ENCODE measurements around the gene ATP2A2. TPM values are rescaled to one million over a fixed set of nuclear protein-coding genes. Genes with fewer than 3 reads are reported as not detected.
A peak's percentile ranks its signal among the peaks of the same experiment; 100 is the strongest.

Gene ATP2A2
- polyA plus RNA-seq, 1 experiment, result 139 TPM

GRCh38 chr12:110312581-110313360 is 31.7 kb downstream of the ATP2A2 start:
- Histone ChIP-seq H3K27me3 (ENCODE audit: control insufficient read depth, insufficient read depth, low read length) (no peaks in the 10 kb centered on the region), H3K9me3 (ENCODE audit: control insufficient read depth, insufficient read depth, low read length) (no peaks in the 10 kb centered on the region), H3K27ac (ENCODE audit: low read depth, low read length) (peak overlapping the region; percentile 47), H3K4me3 (ENCODE audit: low read depth, low read length) (no peak overlapping the region)
- POLR2A ChIA-PET, result interaction anchor here (0.5 to 1.1 kb wide), 4 partner anchors 9 to 32 kb away, joined by 3 to 7 read pairs (median 4); partner anchors contain the start of gene ATP2A2
- CTCF ChIA-PET, result interaction anchor here (0.7 to 1.2 kb wide), 2 partner anchors 19 to 118 kb away, joined by 4 read pairs; no protein-coding TSS in a partner anchor
- no peak for TF ChIP-seq CTCF (IDR thresholded peaks at IDR 0.05; ENCODE audit: low read depth, low read length)
- DNase-seq (ENCODE audit: low read depth, low spot score), result no peak

- ChIA-PET CTCF (interaction anchor here (1.5 kb wide), 1 partner anchor 117 kb away, joined by 3 read pairs; no protein-coding TSS in a partner anchor), POLR2A (no interaction called here)
- Histone ChIP-seq H3K4me3 (ENCODE audit: low read depth, low read length) (no peak overlapping the region), H3K27me3 (ENCODE audit: control insufficient read depth, insufficient read depth, low read length) (no peaks in the 10 kb centered on the region), H3K9me3 (ENCODE audit: control insufficient read depth, insufficient read depth, low read length) (no peaks in the 10 kb centered on the region), H3K27ac (ENCODE audit: low read depth, low read length) (peak overlapping the region; percentile 91)
- TF ChIP-seq CTCF (IDR thresholded peaks at IDR 0.05; ENCODE audit: low read depth, low read length), result no peak
- DNase-seq (ENCODE audit: low read depth, low spot score), result peak; percentile 54
Observed at GRCh38 chr12:110314308-110314707, 33.3 kb downstream of the ATP2A2 start.

GRCh38 chr12:110316861-110317260 is 35.8 kb downstream of the ATP2A2 start:
- no peaks in the 10 kb centered on the region for H3K9me3 ChIP-seq (ENCODE audit: control insufficient read depth, insufficient read depth, low read length)
- CTCF ChIA-PET, result interaction anchor here (0.6 kb wide), 2 partner anchors 26 to 294 kb away, joined by 5 read pairs; no protein-coding TSS in a partner anchor
- H3K27me3 ChIP-seq (ENCODE audit: control insufficient read depth, insufficient read depth, low read length), result no peaks in the 10 kb centered on the region
- peak; percentile 56 for DNase-seq (ENCODE audit: low read depth, low spot score)
- POLR2A ChIA-PET, result interaction anchor here (0.8 to 1.0 kb wide), 2 partner anchors 15 to 28 kb away, joined by 3 to 4 read pairs; no protein-coding TSS in a partner anchor
- H3K4me3 ChIP-seq (ENCODE audit: low read depth, low read length), result no peak overlapping the region
- H3K27ac ChIP-seq (ENCODE audit: low read depth, low read length), result peak overlapping the region; percentile 92
- no peak for TF ChIP-seq CTCF (IDR thresholded peaks at IDR 0.05; ENCODE audit: low read depth, low read length)

GRCh38 chr12:110317911-110318310 is 36.9 kb downstream of the ATP2A2 start:
- ChIA-PET CTCF (interaction anchor here (0.7 kb wide), 1 partner anchor 218 kb away, joined by 3 read pairs; no protein-coding TSS in a partner anchor), POLR2A (interaction anchor here (0.8 to 1.0 kb wide), 2 partner anchors 14 to 29 kb away, joined by 3 to 4 read pairs; no protein-coding TSS in a partner anchor)
- no peaks in the 10 kb centered on the region for H3K27me3 ChIP-seq (ENCODE audit: control insufficient read depth, insufficient read depth, low read length)
- TF ChIP-seq CTCF (IDR thresholded peaks at IDR 0.05; ENCODE audit: low read depth, low read length), result no peak
- no peaks in the 10 kb centered on the region for H3K9me3 ChIP-seq (ENCODE audit: control insufficient read depth, insufficient read depth, low read length)
- H3K4me3 ChIP-seq (ENCODE audit: low read depth, low read length), result no peak overlapping the region
- H3K27ac ChIP-seq (ENCODE audit: low read depth, low read length), result no peak overlapping the region
- no peak for DNase-seq (ENCODE audit: low read depth, low spot score)

- DNase-seq (ENCODE audit: low read depth, low spot score), result no peak
- ChIA-PET POLR2A (interaction anchor here (0.8 kb wide), 1 partner anchor 39 kb away, joined by 3 read pairs; no protein-coding TSS in a partner anchor), CTCF (interaction anchor here (1.3 kb wide), 1 partner anchor 221 kb away, joined by 3 read pairs; no protein-coding TSS in a partner anchor)
- no peaks in the 10 kb centered on the region for H3K9me3 ChIP-seq (ENCODE audit: control insufficient read depth, insufficient read depth, low read length)
- H3K4me3 ChIP-seq (ENCODE audit: low read depth, low read length), result no peak overlapping the region
- H3K27ac ChIP-seq (ENCODE audit: low read depth, low read length), result no peak overlapping the region
- H3K27me3 ChIP-seq (ENCODE audit: control insufficient read depth, insufficient read depth, low read length), result no peaks in the 10 kb centered on the region
- TF ChIP-seq CTCF (IDR thresholded peaks at IDR 0.05; ENCODE audit: low read depth, low read length), result no peak
Observed at GRCh38 chr12:110320550-110320949, 39.5 kb downstream of the ATP2A2 start.
